Measurements from ENCODE around the gene UBE2D3. TPM values are rescaled to one million over a fixed set of nuclear protein-coding genes. Genes with fewer than 3 reads are reported as not detected.

Gene UBE2D3
- total RNA-seq, 2 experiments from 2014 or later, result 347 to 363 TPM

DNA sequence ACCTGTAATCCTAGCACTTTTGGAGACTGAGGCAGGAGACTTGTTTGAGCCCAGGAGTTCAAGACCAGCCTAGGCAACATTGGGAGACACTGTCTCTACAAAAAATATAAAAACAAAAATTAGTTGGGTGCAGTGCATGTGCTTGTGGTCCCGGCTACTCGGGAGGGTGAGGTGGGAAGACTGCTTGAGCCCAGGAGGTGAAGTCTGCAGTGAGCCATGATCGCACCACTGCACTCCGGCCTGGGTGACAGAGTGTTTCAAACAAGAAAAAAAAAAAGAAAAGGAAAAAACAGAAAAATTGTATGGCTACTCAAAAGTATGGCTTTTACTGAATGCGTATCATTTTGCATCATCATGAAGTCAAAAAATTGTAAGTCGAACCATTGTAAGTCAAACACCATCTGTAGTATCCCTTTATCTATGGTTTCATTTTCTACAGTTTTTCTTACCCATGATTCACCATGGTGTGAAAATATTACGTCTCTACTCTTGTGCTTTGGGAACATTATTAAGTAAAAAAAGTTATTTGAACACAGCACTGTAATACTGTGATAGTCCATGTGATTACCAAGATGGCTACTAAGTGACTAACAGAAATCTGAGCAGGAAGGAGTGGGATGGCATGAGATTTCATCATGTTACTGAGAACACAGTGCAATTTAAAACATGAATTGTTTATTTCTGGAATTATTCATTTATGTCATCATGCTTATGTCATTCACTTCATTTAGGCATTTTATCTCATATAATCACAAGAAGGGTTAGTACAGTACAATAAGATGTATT lies 40.1 kb downstream of the UBE2D3 start:
- H3K9me2 ChIP-seq (ENCODE audit: insufficient read depth, low read length), result no peaks in the 10 kb centered on the region
- peaks cover 7% of the 10 kb centered on the region for H3K36me3 ChIP-seq (ENCODE audit: insufficient read depth, low read length)
- CTCF ChIA-PET (ENCODE audit: unreplicated experiment), result no interaction called here
- H3K9me3 ChIP-seq (ENCODE audit: low read length), result no peaks in the 10 kb centered on the region
- no TSS peak for BruUV-seq (replicated peaks)
- no peaks in the 10 kb centered on the region for H3K79me2 ChIP-seq (ENCODE audit: insufficient read depth, low read depth, low read length)
- H3K4me3 ChIP-seq (ENCODE audit: low read depth, low read length, poor library complexity, severe bottlenecking), result no peak overlapping the region
- no peak overlapping the region for H3K4me2 ChIP-seq (ENCODE audit: low read length)
- H2AFZ ChIP-seq (ENCODE audit: low read length), result no peak overlapping the region
- no peak for DNase-seq (ENCODE audit: low spot score)
- H4K20me1 ChIP-seq (ENCODE audit: insufficient read depth, low read length), result no peaks in the 10 kb centered on the region
- intact Hi-C loops (cut with micrococcal nuclease; ENCODE audit: unreplicated experiment), result no loop called here
- POLR2A ChIA-PET, result no interaction called here
- TF ChIP-seq, protein P1, sequence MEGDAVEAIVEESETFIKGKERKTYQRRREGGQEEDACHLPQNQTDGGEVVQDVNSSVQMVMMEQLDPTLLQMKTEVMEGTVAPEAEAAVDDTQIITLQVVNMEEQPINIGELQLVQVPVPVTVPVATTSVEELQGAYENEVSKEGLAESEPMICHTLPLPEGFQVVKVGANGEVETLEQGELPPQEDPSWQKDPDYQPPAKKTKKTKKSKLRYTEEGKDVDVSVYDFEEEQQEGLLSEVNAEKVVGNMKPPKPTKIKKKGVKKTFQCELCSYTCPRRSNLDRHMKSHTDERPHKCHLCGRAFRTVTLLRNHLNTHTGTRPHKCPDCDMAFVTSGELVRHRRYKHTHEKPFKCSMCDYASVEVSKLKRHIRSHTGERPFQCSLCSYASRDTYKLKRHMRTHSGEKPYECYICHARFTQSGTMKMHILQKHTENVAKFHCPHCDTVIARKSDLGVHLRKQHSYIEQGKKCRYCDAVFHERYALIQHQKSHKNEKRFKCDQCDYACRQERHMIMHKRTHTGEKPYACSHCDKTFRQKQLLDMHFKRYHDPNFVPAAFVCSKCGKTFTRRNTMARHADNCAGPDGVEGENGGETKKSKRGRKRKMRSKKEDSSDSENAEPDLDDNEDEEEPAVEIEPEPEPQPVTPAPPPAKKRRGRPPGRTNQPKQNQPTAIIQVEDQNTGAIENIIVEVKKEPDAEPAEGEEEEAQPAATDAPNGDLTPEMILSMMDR (conservative IDR thresholded peaks at IDR 0.05; ENCODE audit: low read length), result no peak
- no peak for TF ChIP-seq EZH2phosphoT487 (IDR thresholded peaks at IDR 0.05; ENCODE audit: borderline replicate concordance, low read depth, low read length)
- H3K27ac ChIP-seq (ENCODE audit: low read depth, low read length, poor library complexity, severe bottlenecking), result no peak overlapping the region
- H3K4me1 ChIP-seq (ENCODE audit: insufficient read depth, low read length, poor library complexity, severe bottlenecking), result no peaks in the 10 kb centered on the region

DNA sequence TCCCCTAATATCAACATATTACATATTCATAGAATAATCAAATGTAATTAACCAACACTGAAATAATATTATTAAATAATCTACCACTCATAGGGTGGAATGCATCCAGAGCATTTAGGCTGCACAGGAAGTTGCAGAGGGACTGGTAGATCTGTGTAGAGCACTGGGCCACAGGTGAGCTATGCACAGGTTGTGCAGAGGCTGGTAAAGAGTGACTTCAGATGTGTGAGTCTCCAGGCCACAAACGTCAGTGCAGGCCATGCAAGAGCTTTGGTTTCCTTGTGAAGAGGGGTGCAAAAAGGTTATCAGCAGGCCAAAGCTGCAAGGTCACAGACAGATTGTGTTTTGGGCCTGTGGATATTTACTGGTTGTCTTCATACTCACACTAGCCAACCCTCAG lies 41.1 kb downstream of the UBE2D3 start:
- H3K79me2 ChIP-seq (ENCODE audit: insufficient read depth, low read depth, low read length), result no peaks in the 10 kb centered on the region

DNA sequence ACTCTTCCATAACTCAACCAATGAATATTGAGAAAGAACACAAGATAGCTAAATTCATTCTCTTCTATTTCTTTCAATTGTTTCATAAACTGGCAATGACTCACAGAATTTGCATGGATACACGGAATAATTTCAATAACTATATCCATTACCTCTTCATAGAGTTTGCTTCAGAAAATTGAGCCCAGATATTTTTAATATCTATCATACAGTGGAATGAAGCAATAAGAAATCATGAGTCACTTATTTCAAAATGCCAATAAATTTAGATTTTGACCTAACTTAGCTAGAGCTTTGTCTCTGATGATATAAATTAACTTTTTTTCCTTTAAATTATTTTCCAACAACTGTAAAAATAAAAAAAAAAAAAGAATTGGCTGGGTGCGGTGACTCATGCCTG lies 44.3 kb downstream of the UBE2D3 start:
- Histone ChIP-seq H3K4me2 (ENCODE audit: low read length) (no peak overlapping the region), H2AFZ (ENCODE audit: low read length) (no peak overlapping the region), H3K79me2 (ENCODE audit: insufficient read depth, low read depth, low read length) (no peaks in the 10 kb centered on the region), H3K9me3 (ENCODE audit: low read length) (no peaks in the 10 kb centered on the region), H3K9me2 (ENCODE audit: insufficient read depth, low read length) (no peaks in the 10 kb centered on the region), H3K36me3 (ENCODE audit: insufficient read depth, low read length) (no peaks in the 10 kb centered on the region), H3K4me3 (ENCODE audit: low read depth, low read length, poor library complexity, severe bottlenecking) (no peak overlapping the region), H4K20me1 (ENCODE audit: insufficient read depth, low read length) (no peaks in the 10 kb centered on the region), H3K4me1 (ENCODE audit: insufficient read depth, low read length, poor library complexity, severe bottlenecking) (no peaks in the 10 kb centered on the region), H3K27ac (ENCODE audit: low read depth, low read length, poor library complexity, severe bottlenecking) (no peak overlapping the region)
- DNase-seq (ENCODE audit: low spot score), result no peak
- intact Hi-C loops (cut with micrococcal nuclease; ENCODE audit: unreplicated experiment), result no loop called here
- POLR2A ChIA-PET, result interaction anchor here (0.8 kb wide), 1 partner anchor 10 kb away, joined by 3 read pairs; no protein-coding TSS in a partner anchor
- CTCF ChIA-PET (ENCODE audit: unreplicated experiment), result no interaction called here
- TF ChIP-seq, protein P1 (conservative IDR thresholded peaks at IDR 0.05; ENCODE audit: low read length), result no peak
- no peak for TF ChIP-seq EZH2phosphoT487 (IDR thresholded peaks at IDR 0.05; ENCODE audit: borderline replicate concordance, low read depth, low read length)
- no TSS peak for BruUV-seq (replicated peaks)

More for the DNA sequence above, 41.1 kb downstream of the UBE2D3 start:
- POLR2A ChIA-PET, result interaction anchor here (0.6 to 1.2 kb wide), 3 partner anchors 21 to 1868 kb away, joined by 3 read pairs; no protein-coding TSS in a partner anchor
- no TSS peak for BruUV-seq (replicated peaks)
- H3K9me2 ChIP-seq (ENCODE audit: insufficient read depth, low read length), result no peaks in the 10 kb centered on the region
- CTCF ChIA-PET (ENCODE audit: unreplicated experiment), result no interaction called here
- no peak overlapping the region for H3K4me3 ChIP-seq (ENCODE audit: low read depth, low read length, poor library complexity, severe bottlenecking)
- intact Hi-C loops (cut with micrococcal nuclease; ENCODE audit: unreplicated experiment), result no loop called here
- H3K4me2 ChIP-seq (ENCODE audit: low read length), result no peak overlapping the region
- peaks cover 3% of the 10 kb centered on the region for H3K36me3 ChIP-seq (ENCODE audit: insufficient read depth, low read length)
- H4K20me1 ChIP-seq (ENCODE audit: insufficient read depth, low read length), result no peaks in the 10 kb centered on the region
- no peaks in the 10 kb centered on the region for H3K9me3 ChIP-seq (ENCODE audit: low read length)
- no peak overlapping the region for H2AFZ ChIP-seq (ENCODE audit: low read length)
- no peaks in the 10 kb centered on the region for H3K4me1 ChIP-seq (ENCODE audit: insufficient read depth, low read length, poor library complexity, severe bottlenecking)
- no peak for DNase-seq (ENCODE audit: low spot score)
- H3K27ac ChIP-seq (ENCODE audit: low read depth, low read length, poor library complexity, severe bottlenecking), result no peak overlapping the region
- no peak for TF ChIP-seq EZH2phosphoT487 (IDR thresholded peaks at IDR 0.05; ENCODE audit: borderline replicate concordance, low read depth, low read length)
